ENCODE data around the gene RGS6.

The RGS6 gene

DNA sequence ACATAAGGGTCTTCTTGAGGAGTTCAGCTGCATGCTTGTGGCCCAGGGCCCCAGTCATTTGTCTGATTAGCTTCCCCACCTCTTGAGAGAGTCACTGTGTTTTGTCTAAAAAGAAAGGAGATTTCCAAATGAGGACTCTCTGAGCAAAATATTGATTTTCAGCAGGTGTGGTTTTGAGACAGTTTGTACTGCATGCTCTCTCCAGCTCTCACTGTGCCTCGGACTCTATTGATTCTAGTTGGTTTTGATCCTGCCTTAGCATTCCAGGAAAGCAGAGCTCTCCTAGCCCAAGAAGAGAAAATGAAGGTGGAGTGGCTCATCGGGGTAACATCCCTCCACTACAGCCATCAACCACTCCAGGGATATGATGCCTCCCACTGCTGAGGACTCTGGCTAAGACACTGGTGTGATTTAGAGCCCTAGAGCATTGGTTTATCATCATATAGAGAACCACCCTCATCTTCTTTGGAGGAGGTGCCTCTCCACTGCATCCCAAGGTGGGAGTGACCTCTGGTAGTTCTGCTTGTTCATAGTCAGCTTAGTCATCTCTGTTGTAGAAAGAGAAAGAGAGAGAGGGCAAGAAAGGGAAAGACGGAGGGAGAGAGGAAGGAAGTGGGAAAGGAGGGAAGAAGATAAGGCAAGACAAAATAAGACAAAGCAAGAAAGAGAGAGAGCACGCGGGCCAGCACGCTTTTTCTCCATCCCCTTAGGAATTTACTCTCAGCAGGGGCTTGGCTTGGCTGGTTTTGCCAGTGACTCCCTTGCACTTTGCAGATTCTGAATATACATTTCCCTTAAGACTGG is 596.0 kb downstream of the RGS6 start:
- H3K4me1 ChIP-seq (ENCODE audit: control insufficient read depth, low read depth, low read length), result no peaks in the 10 kb centered on the region
- H3K9me3 ChIP-seq (ENCODE audit: control insufficient read depth, low read depth, low read length), result no peaks in the 10 kb centered on the region
- H3K27me3 ChIP-seq (ENCODE audit: control insufficient read depth, insufficient read depth, low read length), result no peaks in the 10 kb centered on the region
- no peak overlapping the region for H3K27ac ChIP-seq (ENCODE audit: low read length)
- no peak overlapping the region for H3K9ac ChIP-seq (ENCODE audit: low read length)
- no peaks in the 10 kb centered on the region for H3K36me3 ChIP-seq (ENCODE audit: control insufficient read depth, low read depth, low read length)
- H3K4me3 ChIP-seq (ENCODE audit: low read length), result no peak overlapping the region

- Histone ChIP-seq H3K27ac (ENCODE audit: low read length) (no peak overlapping the region), H3K9me3 (ENCODE audit: control insufficient read depth, low read depth, low read length) (no peaks in the 10 kb centered on the region), H3K9ac (ENCODE audit: low read length) (no peak overlapping the region), H3K4me3 (ENCODE audit: low read length) (no peak overlapping the region), H3K4me1 (ENCODE audit: control insufficient read depth, low read depth, low read length) (no peaks in the 10 kb centered on the region), H3K27me3 (ENCODE audit: control insufficient read depth, insufficient read depth, low read length) (no peaks in the 10 kb centered on the region), H3K36me3 (ENCODE audit: control insufficient read depth, low read depth, low read length) (no peaks in the 10 kb centered on the region)
Observed at GRCh38 chr14:72528863-72529175, 596.6 kb downstream of the RGS6 start.

- no peak overlapping the region for H3K27ac ChIP-seq (ENCODE audit: low read length)
- no peaks in the 10 kb centered on the region for H3K9me3 ChIP-seq (ENCODE audit: control insufficient read depth, low read depth, low read length)
- H3K27me3 ChIP-seq (ENCODE audit: control insufficient read depth, insufficient read depth, low read length), result no peaks in the 10 kb centered on the region
- no peak overlapping the region for H3K9ac ChIP-seq (ENCODE audit: low read length)
- no peaks in the 10 kb centered on the region for H3K36me3 ChIP-seq (ENCODE audit: control insufficient read depth, low read depth, low read length)
- no peak overlapping the region for H3K4me3 ChIP-seq (ENCODE audit: low read length)
- H3K4me1 ChIP-seq (ENCODE audit: control insufficient read depth, low read depth, low read length), result no peaks in the 10 kb centered on the region
Observed at GRCh38 chr14:72532686-72533454, 600.6 kb downstream of the RGS6 start.

DNA sequence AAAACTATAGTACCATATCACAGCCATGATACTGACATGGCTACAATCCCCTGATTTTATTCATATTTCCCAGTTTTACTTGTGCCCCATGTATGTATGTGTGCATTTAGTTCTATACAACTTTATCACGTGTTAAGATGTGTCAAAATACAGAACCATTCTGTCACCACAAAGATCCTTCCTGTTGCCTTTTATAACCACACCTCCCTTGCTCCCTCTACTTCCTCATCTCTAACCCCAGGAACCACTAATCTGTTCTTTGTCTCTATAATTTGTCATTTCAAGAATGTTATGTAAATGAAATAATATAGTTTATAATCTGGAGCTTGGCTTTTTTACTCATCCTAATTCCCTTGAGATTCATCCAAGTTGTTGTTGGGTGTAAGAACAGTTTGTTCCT is 603.3 kb downstream of the RGS6 start:
- Histone ChIP-seq H3K4me1 (ENCODE audit: control insufficient read depth, low read depth, low read length) (no peaks in the 10 kb centered on the region), H3K9ac (ENCODE audit: low read length) (no peak overlapping the region)

DNA sequence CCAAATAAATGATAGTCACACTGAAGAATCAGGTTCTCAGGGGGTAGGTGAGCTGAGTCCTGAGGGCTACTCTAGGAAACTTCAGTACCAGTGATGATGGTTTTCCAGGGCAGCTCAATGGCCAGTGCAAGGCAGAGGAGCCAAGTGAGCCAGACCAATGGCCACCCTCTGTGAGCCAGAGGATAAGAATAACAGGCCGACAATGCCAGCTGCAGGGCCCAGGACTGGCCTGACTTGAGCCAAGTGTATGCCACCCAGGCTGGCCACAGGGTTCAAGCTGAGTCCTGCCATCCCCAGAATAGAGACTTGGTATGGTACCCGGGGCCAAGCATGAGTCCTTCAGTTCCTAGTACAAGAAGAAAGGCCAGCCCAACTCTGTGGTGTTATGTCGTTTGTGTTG is 606.2 kb downstream of the RGS6 start:
- no peak overlapping the region for H3K27ac ChIP-seq (ENCODE audit: low read length)
- H3K27me3 ChIP-seq (ENCODE audit: control insufficient read depth, insufficient read depth, low read length), result no peaks in the 10 kb centered on the region
- H3K4me1 ChIP-seq (ENCODE audit: control insufficient read depth, low read depth, low read length), result no peaks in the 10 kb centered on the region
- H3K9ac ChIP-seq (ENCODE audit: low read length), result no peak overlapping the region
- no peaks in the 10 kb centered on the region for H3K36me3 ChIP-seq (ENCODE audit: control insufficient read depth, low read depth, low read length)
- no peak overlapping the region for H3K4me3 ChIP-seq (ENCODE audit: low read length)
- H3K9me3 ChIP-seq (ENCODE audit: control insufficient read depth, low read depth, low read length), result no peaks in the 10 kb centered on the region

More for the DNA sequence above, 603.3 kb downstream of the RGS6 start:
- H3K36me3 ChIP-seq (ENCODE audit: control insufficient read depth, low read depth, low read length), result no peaks in the 10 kb centered on the region
- no peak overlapping the region for H3K4me3 ChIP-seq (ENCODE audit: low read length)
- no peaks in the 10 kb centered on the region for H3K27me3 ChIP-seq (ENCODE audit: control insufficient read depth, insufficient read depth, low read length)
- H3K27ac ChIP-seq (ENCODE audit: low read length), result no peak overlapping the region
- no peaks in the 10 kb centered on the region for H3K9me3 ChIP-seq (ENCODE audit: control insufficient read depth, low read depth, low read length)

DNA sequence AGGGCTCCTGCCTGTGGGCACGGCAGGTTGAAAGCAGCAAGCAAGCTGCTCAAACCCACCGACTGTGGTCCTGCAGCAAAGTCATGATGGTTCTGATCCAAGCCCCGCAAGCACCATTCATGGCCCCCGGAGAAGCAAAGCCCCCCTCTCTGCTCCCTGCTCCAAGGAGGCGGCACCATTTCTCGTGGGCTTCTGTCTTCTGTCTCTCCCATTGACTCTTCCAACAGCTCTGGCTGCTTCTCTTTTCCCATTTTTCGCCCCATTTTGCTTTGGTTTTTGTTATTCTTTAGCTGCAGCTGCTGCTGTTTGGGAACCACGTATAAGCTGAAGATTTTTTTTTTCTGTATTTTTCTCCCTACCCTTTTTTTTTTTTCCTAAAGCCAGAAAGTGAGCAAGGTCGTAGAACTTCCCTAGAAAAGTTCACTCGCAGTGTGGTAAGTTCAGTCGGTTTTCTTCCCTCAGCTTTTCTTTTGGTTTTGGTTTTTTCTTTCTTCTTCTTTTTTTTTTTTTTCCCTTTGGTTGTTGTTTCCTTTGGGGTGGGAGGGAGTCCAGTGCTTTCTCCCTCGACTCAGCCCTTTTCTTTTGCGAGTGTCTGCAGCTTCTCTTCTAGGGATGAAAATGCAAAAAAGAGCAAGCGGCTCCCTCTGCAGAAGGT is 607.6 kb downstream of the RGS6 start:
- Histone ChIP-seq H3K4me1 (ENCODE audit: control insufficient read depth, low read depth, low read length) (peaks cover 6% of the 10 kb centered on the region), H3K9ac (ENCODE audit: low read length) (no peak overlapping the region), H3K27me3 (ENCODE audit: control insufficient read depth, insufficient read depth, low read length) (no peaks in the 10 kb centered on the region), H3K4me3 (ENCODE audit: low read length) (no peak overlapping the region), H3K9me3 (ENCODE audit: control insufficient read depth, low read depth, low read length) (no peaks in the 10 kb centered on the region), H3K36me3 (ENCODE audit: control insufficient read depth, low read depth, low read length) (no peaks in the 10 kb centered on the region), H3K27ac (ENCODE audit: low read length) (no peak overlapping the region)

DNA sequence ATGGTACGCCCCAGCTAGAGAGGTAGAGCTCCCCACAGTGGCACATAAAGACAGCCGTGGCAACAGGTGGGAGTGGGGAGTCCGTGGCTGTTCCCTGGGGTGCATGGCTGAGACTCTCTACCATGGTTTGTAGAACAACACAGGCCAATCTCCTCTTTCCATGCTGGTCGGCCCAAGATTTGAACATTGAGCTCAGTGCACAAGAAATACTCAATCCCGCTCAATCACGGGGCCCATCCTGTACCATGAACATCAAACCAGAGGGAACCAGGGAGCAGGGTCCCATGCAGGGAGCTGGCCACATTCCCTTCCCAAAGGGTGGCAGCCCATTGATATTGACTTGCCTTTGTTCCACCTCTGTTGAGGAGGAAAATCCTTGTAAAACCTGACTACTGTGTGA is 608.6 kb downstream of the RGS6 start:
- Histone ChIP-seq H3K9me3 (ENCODE audit: control insufficient read depth, low read depth, low read length) (no peaks in the 10 kb centered on the region), H3K9ac (ENCODE audit: low read length) (no peak overlapping the region), H3K4me1 (ENCODE audit: control insufficient read depth, low read depth, low read length) (peaks cover 11% of the 10 kb centered on the region), H3K27ac (ENCODE audit: low read length) (no peak overlapping the region), H3K4me3 (ENCODE audit: low read length) (no peak overlapping the region), H3K36me3 (ENCODE audit: control insufficient read depth, low read depth, low read length) (no peaks in the 10 kb centered on the region), H3K27me3 (ENCODE audit: control insufficient read depth, insufficient read depth, low read length) (no peaks in the 10 kb centered on the region)

GRCh38 chr14:72541546-72541945 is 609.3 kb downstream of the RGS6 start:
- no peaks in the 10 kb centered on the region for H3K27me3 ChIP-seq (ENCODE audit: control insufficient read depth, insufficient read depth, low read length)
- no peak overlapping the region for H3K9ac ChIP-seq (ENCODE audit: low read length)
- no peak overlapping the region for H3K4me3 ChIP-seq (ENCODE audit: low read length)
- no peaks in the 10 kb centered on the region for H3K36me3 ChIP-seq (ENCODE audit: control insufficient read depth, low read depth, low read length)
- H3K27ac ChIP-seq (ENCODE audit: low read length), result no peak overlapping the region
- no peaks in the 10 kb centered on the region for H3K9me3 ChIP-seq (ENCODE audit: control insufficient read depth, low read depth, low read length)
- H3K4me1 ChIP-seq (ENCODE audit: control insufficient read depth, low read depth, low read length), result peaks cover 11% of the 10 kb centered on the region

DNA sequence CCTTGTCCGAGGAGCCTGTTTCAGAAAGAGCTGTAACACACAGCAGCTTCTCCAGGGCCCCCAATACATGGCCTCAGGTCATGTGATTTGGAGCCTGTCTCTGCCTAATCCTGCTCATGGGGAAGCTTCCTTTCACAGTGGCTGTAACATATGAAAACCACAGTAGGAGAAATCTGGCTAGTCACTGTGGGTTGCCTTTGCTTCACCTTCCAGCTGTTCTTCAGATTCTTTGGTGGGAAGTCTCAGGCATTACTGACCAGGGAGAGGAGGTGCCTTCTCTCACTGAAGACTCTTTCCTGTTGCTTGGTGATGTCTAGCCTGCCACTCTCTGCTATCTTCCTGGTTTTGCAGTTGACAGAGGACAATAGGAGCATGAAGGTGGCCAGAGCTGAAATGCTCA is 611.1 kb downstream of the RGS6 start:
- no peaks in the 10 kb centered on the region for H3K36me3 ChIP-seq (ENCODE audit: control insufficient read depth, low read depth, low read length)
- H3K27ac ChIP-seq (ENCODE audit: low read length), result no peak overlapping the region
- H3K27me3 ChIP-seq (ENCODE audit: control insufficient read depth, insufficient read depth, low read length), result no peaks in the 10 kb centered on the region
- H3K4me3 ChIP-seq (ENCODE audit: low read length), result no peak overlapping the region
- H3K4me1 ChIP-seq (ENCODE audit: control insufficient read depth, low read depth, low read length), result peaks cover 11% of the 10 kb centered on the region
- H3K9ac ChIP-seq (ENCODE audit: low read length), result no peak overlapping the region
- H3K9me3 ChIP-seq (ENCODE audit: control insufficient read depth, low read depth, low read length), result no peaks in the 10 kb centered on the region

GRCh38 chr14:72544615-72545387 is 612.6 kb downstream of the RGS6 start:
- Histone ChIP-seq H3K27ac (ENCODE audit: low read length) (no peak overlapping the region), H3K27me3 (ENCODE audit: control insufficient read depth, insufficient read depth, low read length) (no peaks in the 10 kb centered on the region), H3K4me3 (ENCODE audit: low read length) (no peak overlapping the region), H3K9me3 (ENCODE audit: control insufficient read depth, low read depth, low read length) (no peaks in the 10 kb centered on the region), H3K9ac (ENCODE audit: low read length) (no peak overlapping the region), H3K36me3 (ENCODE audit: control insufficient read depth, low read depth, low read length) (no peaks in the 10 kb centered on the region), H3K4me1 (ENCODE audit: control insufficient read depth, low read depth, low read length) (peaks cover 11% of the 10 kb centered on the region)
